ENCODE measurements around the gene ALDH3A2.

ALDH3A2 gene

DNA sequence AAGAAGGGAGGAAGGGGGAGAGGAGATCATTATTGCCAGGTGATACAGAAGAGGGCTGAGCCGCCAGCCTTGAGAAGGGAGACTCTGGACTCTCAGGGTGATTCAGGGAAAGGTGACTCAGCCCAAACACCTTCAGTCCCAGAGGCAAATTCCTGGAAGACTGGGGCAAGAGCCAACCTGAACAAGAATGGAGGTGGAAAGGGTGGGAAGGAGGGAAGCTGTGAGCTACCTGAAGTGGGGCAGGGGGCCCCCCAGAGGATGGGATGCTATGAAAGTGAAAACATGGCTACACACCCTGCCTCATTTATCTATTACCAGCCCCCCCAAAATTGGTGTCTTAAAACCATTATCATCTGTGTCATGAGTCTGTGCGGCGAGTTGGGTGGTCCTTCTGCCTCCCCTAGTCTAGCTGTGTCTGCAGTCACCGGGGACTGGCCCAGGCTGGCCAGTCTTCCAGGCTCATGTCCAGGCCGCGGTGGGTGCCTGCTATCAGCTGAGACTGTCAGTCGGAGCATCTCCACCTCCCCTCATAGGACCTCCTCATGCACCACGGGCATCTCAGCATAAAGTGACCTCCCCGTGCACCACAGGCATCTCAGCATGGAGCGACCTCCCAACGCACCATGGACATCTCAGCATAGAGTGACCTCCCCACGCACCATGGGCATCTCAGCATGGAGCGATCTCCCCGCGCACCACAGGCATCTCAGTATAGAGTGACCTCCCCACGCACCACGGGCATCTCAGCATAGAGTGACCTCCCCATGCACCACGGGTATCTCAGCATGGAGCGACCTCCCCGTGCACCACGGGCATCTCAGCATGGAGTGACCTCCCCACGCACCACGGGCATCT lies 71.0 kb downstream of the ALDH3A2 start:
- no peak for TF ChIP-seq GATA1 (IDR thresholded peaks at IDR 0.05; ENCODE audit: low read depth, low read length)
- TF ChIP-seq POLR2A (IDR thresholded peaks at IDR 0.05; ENCODE audit: low read length): no peak
- no peak for DNase-seq

DNA sequence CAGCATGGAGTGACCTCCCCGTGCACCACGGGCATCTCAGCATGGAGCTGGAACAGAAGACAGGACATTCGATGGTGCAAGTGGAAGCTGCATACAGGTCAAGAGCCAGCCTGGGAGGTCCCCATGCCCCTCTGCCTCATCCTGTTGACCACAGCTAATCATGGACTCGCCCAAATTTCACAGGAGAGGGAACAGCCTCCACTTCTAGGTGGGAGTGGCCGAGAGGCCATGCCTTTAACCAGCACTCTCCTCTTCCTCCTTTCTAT lies 71.6 kb downstream of the ALDH3A2 start:
- no peak for TF ChIP-seq GATA1 (IDR thresholded peaks at IDR 0.05; ENCODE audit: low read depth, low read length)
- DNase-seq: no peak

DNA sequence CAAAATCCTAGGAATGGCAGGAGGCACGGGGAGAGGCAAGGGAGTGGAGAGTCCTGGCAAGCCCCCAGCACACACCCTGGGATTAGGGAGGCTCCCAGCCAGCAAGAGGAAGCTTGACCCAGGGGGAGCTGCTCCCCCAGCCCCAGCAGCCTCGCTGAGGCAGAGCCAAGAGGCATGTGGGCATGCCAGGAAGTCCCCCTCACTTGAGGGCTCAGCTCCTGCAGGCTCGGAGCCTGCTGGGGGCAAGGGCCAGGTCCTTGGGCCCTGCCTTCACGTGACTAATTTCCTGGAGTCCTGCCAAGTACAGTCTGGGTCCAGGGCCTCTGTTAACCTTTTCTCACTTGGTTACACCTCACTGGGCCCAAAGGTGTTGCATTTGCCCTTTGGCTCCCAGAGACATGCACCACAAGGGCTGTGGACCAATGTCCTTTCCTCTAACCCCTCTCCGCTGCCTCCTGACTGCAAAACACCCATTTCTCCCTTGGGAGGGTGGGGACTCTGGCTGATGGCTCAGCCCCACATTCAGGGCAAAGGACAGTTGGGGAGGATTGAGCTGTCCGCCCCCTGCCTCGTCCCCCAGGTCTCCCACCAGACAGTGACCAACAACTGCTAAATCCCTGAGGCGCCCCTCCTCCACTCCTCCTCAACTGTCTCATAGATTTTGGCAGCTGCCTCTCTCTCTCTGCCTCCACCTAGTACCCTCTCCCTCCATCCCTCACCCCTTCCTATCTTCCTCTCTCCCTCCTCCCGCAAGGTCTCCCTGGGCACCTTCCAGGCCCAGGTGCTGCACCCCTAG lies 72.3 kb downstream of the ALDH3A2 start:
- DNase-seq: no peak

DNA sequence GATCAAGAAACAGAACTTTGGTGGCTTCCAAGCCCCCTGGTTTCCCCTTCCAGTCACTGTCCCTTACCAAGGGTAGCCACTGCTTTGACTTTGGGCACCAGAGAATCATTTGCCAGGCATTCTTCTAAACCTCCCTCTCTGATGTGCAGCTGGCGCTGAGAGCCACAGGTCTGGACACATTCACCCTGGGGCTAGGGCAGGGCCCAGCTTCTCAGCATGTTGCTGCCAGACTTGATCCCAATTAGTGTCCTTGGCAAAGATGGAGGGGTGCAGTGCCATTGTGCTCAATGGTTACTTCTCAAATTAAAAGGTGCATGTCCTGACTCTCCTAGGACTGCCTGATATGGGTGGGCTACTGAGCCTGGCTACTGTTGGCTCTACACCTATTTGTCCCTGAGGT lies 75.4 kb downstream of the ALDH3A2 start:
- no peak for DNase-seq
- no peak for TF ChIP-seq GATA1 (IDR thresholded peaks at IDR 0.05; ENCODE audit: low read depth, low read length)
- no peak for TF ChIP-seq POLR2A (IDR thresholded peaks at IDR 0.05; ENCODE audit: low read length)

More for the DNA sequence above, 72.3 kb downstream of the ALDH3A2 start:
- TF ChIP-seq POLR2A (IDR thresholded peaks at IDR 0.05; ENCODE audit: low read length) (no peak), GATA1 (IDR thresholded peaks at IDR 0.05; ENCODE audit: low read depth, low read length) (no peak)

DNA sequence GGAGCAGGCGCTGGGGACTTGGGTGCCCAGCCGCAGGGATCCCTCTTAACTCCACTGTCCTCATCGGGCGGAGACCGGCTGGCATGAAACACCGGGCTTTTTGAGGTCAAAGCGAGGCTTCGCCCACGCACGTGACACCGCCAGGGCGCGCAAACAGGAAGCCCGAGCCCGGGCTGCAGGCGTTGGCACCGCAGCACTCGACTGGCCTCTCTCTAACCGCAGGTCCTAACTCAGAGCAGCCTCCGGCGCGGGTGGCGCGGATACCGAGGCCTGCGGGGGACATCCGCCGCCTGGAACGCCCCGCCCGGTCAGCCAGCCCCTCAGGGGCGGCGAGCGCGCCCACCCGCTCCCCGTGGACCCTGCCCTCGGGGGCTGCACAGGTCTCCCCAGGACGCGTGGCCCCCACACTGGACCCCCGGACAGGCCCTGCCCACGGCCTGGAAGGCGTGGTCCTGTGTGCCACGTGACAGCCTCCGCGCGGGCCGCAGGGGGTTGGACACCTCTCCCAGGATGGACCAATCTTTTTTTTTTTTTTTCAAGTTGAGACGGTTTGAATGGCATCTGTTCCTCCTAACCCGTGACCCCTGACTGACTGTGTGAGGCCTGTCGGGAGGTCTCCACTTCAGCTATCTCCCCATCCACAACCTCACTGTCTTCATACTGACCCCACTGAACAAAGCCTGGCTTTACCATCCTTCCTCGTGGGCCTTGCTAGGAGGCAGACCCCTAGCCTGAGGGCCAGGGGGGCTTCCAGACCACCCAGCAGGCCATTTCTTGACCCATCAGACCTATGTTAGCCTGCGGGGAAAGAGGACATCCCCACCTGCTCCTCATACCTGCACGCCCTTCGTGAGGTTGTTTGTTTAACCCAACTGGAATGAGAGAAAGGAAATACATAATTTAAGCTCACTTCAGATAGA lies 76.2 kb downstream of the ALDH3A2 start:
- TF ChIP-seq POLR2A (IDR thresholded peaks at IDR 0.05; ENCODE audit: low read length) (no peak), GATA1 (IDR thresholded peaks at IDR 0.05; ENCODE audit: low read depth, low read length) (no peak)
- no peak for DNase-seq

DNA sequence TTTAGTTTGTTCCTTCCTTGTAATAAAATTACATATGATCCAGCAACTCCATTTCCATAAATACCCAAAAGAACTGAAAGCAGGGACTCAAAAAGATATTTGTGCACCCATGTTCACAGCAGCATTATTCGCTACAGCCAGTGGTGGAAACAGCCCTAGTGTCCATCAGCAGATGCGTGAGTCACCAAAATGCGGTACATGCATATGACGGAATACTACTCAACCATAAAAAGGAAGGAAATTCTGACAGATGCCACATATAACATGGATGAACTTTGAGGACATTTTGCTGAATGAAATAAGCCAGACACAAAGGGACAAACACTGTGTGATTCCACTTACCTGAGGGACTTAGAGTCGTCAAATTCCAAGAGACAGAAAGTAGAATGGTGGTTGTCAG lies 76.9 kb downstream of the ALDH3A2 start:
- DNase-seq: no peak
- no peak for TF ChIP-seq GATA1 (IDR thresholded peaks at IDR 0.05; ENCODE audit: low read depth, low read length)
- no peak for TF ChIP-seq POLR2A (IDR thresholded peaks at IDR 0.05; ENCODE audit: low read length)

DNA sequence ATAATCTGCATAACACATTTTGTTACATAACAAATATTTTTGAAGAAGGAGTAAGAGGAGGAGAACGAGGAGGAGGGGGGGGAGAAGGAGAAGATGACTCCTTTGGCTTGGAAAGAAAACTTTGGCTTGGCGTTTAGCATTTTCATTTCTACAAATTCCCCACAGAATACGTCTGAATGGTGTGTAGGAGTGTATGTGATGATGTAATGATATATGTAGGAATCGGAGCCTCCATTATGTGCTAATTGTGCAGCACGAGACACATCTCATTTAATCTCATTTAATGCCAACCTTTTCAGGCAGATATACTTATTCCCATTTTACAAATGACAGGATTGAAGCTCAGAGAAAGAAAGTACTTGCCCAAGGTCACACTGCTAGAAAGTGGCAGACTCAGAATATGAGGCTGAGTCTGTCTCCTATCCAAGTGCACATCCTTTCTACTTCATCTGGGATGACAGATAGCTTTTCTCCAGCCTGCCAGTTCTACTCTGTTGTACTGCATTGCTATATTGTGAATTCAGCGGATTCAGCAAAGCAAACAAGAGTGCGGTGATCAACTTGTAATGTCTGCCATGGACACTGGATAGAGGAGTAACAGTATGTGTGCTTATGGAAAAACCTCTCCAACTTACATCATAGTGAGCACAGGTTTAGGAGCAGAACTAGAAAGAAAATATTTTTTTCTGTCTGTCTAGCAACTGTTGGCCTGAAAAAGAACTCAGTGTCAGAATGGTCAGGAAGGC lies 78.3 kb downstream of the ALDH3A2 start:
- DNase-seq: no peak
- TF ChIP-seq GATA1 (IDR thresholded peaks at IDR 0.05; ENCODE audit: low read depth, low read length) (no peak), POLR2A (IDR thresholded peaks at IDR 0.05; ENCODE audit: low read length) (no peak)
